Activated CD8-positive, alpha-beta memory T cell treated with anti-CD3 and anti-CD28 coated beads, Interleukin-2, amount 50 U/mL, for 24 hours (primary cell): ENCODE results near the gene TGFB2.

Experiments
- DNase-seq: peaks from one replicate; pipeline ENCODE4 v3.0.0-alpha.2; 2020; ENCODE audit errors: extremely low read depth

Gene TGFB2

GRCh38 chr1:218384581-218384993, 39.5 kb downstream of the TGFB2 start:
- no peak for DNase-seq

DNA sequence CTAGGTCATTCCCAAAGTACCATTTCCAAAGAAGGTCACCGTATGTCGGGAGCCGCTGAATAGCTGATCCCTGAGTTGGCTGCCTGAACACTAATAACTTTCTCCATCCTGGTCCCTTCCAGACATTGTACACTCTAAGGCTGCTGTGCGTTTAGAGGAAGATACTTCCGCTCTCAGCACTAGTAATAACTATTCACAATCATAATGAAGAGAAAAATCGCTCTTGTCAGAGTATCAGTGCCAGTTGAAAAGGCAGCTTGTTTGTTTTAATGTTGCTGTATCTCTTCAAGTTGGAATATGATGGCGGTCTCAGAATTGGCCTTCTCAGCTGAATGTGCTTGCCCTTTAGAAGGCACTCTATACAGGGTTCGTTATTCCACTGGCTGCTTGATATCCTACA, 43.5 kb downstream of the TGFB2 start:
- DNase-seq, result no peak

- DNase-seq, result no peak
These were observed 45.5 kb downstream of the TGFB2 start for GRCh38 chr1:218390618-218391017.

- no peak for DNase-seq
These were observed 47.6 kb downstream of the TGFB2 start for GRCh38 chr1:218392780-218393179.

DNA sequence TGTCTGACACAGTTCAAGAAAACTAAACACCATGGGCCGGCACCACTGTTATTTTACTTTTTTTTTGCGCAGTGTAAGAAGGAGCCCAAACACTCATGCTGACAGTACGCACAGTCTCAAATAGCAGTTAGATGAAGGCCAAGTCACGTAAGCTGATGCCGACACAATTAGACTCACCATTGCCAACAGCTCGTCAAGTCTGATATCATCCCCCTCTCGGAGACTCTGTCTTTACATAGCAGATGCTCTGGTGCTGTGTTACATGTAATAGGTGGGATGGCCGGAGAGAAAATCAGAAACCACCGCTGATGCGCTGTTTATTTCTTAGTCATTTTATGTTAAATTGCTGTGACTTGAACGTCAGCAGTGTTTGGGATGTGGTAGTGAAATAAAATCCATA, 49.3 kb downstream of the TGFB2 start:
- no peak for DNase-seq

DNA sequence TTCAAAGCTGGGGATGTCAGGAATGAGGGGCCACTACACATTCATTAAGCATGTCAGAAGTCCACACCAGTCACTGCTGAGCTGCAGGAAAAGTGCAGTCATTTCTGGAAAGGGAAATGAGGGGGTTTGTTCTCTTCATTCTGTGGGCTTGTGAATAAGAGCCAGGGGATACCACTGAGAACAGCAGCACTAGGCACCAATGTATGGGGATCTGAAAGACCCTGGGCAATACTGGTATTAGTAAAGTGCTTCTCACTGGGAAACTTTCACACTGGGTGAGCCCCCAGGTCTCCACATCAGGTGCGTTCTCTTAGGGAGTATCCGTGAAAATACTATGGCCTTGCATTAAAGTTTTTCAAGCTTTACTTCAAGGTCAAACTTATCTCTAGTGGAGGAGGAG, 49.9 kb downstream of the TGFB2 start:
- DNase-seq, result no peak

DNA sequence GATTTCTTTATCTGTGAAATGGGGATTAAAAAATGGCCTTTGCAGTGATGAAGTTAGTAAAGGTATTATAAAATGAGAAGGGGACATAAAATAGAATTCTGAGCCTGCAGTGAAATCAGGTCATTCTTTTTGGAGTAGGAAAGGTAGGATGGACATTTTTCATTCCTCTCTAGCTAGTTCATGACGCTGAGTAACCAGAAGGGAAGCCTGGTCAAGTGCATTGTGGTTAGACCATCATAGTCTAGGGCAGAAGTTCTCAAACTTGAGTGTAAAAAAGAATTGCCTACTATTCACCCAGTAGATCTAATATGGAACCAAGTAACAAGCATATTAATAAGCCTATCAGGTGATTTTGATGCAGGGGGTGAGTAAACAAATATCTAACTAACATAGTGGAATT, 50.8 kb downstream of the TGFB2 start:
- DNase-seq, result no peak

DNA sequence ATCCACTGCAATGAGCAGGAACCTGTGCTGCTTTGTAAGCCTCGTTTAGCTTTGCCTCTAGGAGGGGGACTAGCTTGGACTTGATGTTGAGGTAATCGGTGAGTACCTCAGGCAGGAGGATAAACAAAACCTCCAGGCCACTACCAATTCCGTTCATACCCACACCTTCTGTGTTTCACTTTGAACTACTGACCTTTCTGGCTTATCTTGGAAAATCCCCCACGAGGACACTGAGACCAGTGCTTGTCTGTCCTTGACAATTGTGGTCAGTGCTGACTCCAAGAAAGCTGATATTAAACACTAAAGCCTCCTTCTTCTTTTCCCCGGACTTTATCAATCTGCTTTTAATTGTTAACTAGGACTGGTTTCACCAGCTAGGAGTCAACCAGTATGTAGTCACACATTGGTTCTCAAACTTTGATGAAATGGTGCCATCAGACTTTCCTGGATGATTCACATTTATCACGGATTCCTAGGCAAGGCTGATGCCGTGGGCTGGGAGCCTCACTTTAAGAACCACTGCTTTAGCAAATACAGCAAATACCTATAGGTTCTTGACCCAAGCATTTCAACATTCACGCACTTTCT, 52.7 kb downstream of the TGFB2 start:
- no peak for DNase-seq

DNA sequence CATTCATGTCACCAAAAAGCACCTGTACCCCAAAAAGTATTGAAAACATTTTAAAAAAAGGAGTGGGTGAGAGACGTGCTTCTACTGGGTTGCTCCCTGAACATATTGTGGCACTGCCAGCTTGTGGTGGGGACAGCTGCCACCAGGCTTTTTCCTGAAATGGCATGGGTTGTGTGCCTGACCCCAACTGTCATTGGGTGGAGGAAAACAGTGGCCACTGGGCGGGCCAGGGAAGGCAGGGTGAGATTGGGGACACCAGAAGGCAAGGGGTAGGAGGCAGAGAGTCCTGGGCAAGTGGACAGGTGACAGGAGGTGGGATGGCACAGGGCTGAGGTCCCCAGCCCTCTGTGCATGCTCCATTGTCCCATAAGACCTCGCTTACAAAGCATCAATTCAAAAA, 55.5 kb downstream of the TGFB2 start:
- no peak for DNase-seq

DNA sequence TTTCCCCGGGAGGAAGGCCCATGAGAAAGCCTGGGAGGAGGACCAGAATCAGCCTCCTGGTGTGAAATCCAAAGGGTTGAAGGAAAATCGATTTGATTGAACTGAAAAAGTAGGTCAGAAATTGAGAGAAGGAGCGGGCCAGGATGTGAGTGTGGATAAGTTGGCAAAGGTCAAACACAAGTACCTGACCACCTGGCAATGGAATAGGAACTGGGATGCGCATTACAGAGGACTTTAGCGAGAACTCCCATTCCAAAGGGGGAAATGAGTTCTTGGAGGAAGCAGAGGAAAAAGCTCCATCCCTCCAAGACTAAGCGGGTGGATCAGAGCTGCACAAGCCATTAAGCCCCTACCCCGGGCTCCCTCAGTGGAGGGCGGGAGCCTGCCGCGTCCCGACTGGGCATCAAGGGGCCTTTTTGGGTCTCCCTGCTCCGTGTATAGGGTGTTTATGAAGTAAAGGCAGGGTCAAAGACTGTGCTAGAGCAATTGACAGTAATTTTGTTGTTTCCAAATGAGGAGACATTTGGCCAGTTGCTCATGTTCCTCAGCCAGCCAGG, 56.4 kb downstream of the TGFB2 start:
- no peak for DNase-seq

DNA sequence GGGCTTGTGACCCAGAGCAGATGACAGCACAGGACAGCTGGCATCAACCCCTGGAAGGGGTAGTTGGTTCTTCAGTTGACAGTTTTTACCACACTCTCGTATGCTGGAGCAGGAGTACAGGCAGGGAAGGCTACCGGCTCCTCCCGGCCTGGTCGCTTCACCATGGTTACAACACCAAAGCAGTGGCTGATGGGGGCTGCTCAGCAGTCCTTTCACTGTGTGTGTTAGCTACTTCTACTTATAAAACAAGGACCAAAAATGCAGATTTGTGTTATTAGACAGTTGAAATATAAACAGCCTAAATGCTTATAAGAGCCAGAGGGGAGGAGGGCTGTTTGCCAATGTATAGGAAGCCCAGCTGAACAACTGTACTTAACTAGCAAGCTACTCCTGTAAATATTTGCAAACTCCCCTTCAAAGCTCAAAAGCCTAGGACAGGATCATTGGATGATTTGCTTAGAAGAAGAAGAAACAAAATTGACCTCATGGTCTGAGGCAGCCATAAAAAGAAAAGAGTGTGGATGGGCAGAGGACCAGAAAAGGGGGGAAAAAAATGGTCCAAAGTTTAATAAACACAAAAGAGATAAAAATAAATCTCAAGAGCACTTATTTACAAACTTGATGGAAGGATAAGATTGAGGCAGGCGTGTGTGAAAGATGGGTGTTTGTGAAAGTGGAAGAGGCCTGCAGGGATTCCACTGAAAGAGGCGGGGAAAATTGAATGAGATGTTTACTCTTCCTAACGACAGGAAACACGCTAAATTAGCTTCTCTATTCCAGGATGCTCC, 57.1 kb downstream of the TGFB2 start:
- no peak for DNase-seq

- DNase-seq, result no peak
These were observed 57.6 kb downstream of the TGFB2 start for GRCh38 chr1:218402786-218403120.

DNA sequence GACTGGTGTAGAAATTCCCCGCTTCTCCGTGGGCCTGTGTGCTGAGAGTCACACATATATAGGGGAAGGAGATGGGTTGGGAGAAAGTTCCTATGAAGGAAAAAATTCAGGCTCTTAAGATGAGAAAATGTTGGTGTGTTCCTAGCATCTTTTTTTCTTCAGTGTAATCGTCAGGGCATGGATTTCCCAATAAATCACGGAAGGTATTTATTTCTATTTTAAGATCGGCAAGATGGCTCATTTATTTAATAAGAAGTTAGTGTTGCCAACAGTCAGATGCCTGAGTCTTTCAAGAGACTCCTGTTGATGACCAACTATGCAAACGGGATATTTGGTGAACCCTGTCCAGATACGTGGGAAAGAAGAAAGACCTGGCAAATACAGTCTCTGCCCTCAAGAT, 58.2 kb downstream of the TGFB2 start:
- no peak for DNase-seq

- no peak for DNase-seq
These were observed 62.5 kb downstream of the TGFB2 start for GRCh38 chr1:218407630-218408029.

- DNase-seq, result no peak
These were observed 63.0 kb downstream of the TGFB2 start for GRCh38 chr1:218408135-218408534.

DNA sequence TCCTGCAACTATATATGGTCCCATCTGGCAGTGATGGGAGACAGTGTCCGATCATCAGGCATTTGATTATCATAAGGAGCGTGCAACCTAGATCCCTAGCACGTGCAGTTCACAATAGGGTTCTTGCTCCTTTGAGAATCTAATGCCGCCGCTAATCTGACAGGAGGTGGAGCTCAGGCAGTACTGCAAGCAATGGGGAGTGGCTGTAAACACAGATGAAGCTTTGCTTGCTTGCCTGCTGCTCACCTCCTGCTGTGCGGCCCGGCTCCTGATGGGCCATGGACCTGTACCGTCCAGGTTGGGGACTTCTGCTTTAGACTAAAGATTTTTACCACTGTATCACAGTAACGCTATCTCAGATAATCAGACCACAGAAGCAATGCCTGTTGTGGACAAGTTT, 63.8 kb downstream of the TGFB2 start:
- no peak for DNase-seq

DNA sequence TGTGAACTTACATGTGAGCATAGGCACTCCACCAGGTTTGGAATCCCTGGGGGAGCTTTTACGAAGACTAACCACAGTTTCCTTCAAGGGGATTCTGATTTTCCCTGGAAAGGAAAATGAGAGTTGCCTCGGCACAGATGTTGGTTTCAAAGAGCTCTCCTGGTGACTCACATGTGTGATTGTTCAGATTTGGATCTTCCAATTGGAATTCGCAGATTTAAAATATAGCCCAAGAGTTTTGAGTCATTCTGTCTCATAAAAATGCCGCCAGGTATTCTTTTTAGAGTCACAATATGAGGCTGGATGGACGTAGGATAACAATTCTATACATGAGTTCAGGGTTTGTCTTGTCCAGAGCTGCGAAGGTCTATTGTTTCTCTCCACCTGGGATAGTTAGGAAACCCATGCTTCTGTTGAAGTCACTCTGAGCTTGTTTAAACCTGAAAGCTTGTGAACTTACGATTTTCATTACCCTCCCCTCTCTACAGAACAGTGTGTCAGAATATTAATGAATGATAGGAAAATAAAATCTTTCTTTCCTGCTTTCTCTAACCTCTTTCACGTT, 64.9 kb downstream of the TGFB2 start:
- no peak for DNase-seq

- DNase-seq, result no peak
These were observed 66.0 kb downstream of the TGFB2 start for GRCh38 chr1:218411101-218411500.

DNA sequence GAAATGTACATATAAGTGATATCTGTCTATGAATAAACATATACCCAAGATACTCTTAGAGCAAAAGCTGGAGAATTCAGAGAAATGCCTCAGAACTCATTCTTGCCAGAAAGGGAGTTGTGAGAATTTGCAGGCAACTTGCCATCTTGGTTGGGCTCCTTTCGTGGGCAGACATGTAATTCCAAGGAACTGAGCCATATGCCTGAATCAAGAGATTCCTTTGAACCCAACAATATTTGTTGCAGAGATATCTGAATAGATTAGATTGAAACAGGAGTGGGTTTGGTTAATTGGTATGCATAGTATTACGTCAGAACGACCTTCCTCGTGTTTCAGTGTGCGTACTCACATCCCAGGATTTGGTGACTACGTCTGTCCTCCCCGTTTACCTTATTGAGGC, 67.0 kb downstream of the TGFB2 start:
- no peak for DNase-seq

DNA sequence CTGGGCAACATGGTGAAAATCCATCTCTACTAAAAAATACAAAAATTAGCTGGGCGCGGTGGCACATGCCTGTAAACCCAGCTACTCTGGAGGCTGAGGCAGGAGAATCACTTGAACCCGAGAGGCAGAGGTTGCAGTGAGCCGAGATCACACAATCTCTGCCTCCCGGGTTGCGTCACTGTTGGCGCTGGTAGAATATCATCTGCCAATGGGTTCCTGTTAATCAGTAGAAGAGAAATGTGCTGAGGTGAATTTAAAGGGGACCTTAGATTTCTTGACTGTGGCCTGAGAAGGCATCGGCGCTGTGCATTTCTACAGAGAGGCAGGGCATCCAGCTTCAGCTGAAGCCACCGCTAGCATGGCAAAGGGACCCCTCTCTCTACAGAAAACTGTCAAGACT, 68.0 kb downstream of the TGFB2 start:
- no peak for DNase-seq

DNA sequence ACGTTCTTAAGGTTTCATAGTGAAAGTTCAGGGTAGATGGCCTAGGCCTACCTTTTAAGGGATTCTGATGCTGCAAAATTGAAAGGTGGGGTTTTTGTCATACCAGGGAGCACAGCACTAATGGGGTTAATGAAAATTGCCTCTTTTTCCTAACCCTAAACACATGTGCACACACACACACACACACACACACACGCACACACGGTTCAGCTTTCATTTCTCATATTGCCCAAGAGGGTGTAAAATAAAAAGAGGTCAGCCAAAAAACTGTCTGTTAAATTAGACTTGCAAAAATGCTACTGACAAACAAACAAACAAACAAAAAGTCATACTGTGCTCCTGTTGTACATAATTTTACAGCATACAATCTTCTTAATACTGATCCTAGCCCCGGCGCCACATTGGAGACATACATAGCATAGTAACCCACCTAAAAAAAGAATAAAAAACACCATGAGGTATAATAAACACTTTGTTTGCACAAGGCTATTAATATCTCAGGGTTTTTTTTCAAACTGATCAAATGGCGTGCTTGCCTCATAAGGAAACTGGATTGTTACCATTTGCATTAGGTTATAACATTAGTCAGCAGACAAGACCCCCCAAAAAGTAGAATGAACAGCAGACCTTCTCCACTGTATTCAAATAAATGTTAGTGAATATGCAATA, 69.1 kb downstream of the TGFB2 start:
- DNase-seq, result no peak

GRCh38 chr1:218415726-218416125, 70.6 kb downstream of the TGFB2 start:
- DNase-seq, result no peak

DNA sequence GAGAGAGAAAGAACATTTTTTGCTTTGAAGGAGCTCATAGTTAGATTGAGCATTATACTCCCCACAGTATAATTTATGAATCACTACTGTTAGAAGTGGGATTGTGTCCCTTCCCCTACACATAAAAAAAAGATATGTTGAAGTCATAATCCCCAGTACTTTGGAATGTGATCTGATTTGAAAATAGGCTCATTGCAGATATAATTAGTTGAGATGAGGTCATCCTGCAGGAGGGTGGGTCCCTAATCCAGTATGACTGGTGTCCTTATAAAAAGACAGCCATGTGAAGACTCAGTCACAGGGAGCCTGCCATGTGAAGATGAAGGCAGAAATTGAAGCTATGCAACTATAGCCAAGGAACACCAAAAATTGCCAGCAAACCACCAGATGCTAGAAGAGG, 76.4 kb downstream of the TGFB2 start:
- DNase-seq, result no peak
